ENCODE measurements around the gene A1CF. TPM values are rescaled to one million over a fixed set of nuclear protein-coding genes. Genes with fewer than 3 reads are reported as not detected.
"Not testable (repeated sequence)": the region's sequence is repeated elsewhere in the genome, so short reads cannot be mapped to it uniquely, and the experiment has no call there.

A1CF gene
- total RNA-seq, 2 donors from 2014 or later: not detected

- DNase-seq (ENCODE audit: low spot score): no peak
- no peaks in the 10 kb centered on the region for H3K27me3 ChIP-seq
- H3K4me1 ChIP-seq: no peaks in the 10 kb centered on the region
- H3K36me3 ChIP-seq: no peaks in the 10 kb centered on the region
- H3K4me3 ChIP-seq: no peak overlapping the region
- TF ChIP-seq, protein P1, sequence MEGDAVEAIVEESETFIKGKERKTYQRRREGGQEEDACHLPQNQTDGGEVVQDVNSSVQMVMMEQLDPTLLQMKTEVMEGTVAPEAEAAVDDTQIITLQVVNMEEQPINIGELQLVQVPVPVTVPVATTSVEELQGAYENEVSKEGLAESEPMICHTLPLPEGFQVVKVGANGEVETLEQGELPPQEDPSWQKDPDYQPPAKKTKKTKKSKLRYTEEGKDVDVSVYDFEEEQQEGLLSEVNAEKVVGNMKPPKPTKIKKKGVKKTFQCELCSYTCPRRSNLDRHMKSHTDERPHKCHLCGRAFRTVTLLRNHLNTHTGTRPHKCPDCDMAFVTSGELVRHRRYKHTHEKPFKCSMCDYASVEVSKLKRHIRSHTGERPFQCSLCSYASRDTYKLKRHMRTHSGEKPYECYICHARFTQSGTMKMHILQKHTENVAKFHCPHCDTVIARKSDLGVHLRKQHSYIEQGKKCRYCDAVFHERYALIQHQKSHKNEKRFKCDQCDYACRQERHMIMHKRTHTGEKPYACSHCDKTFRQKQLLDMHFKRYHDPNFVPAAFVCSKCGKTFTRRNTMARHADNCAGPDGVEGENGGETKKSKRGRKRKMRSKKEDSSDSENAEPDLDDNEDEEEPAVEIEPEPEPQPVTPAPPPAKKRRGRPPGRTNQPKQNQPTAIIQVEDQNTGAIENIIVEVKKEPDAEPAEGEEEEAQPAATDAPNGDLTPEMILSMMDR (IDR thresholded peaks at IDR 0.05): no peak
- no peak overlapping the region for H3K27ac ChIP-seq
- no peaks in the 10 kb centered on the region for H3K9me3 ChIP-seq
These were observed 88.7 kb downstream of the A1CF start for GRCh38 chr10:50796693-50797092.

GRCh38 chr10:50794490-50794889 lies 90.9 kb downstream of the A1CF start:
- H3K27me3 ChIP-seq: no peaks in the 10 kb centered on the region
- H3K36me3 ChIP-seq: no peaks in the 10 kb centered on the region
- TF ChIP-seq, protein P1 (IDR thresholded peaks at IDR 0.05): no peak
- no peak for DNase-seq (ENCODE audit: low spot score)
- no peak overlapping the region for H3K27ac ChIP-seq
- no peaks in the 10 kb centered on the region for H3K4me1 ChIP-seq
- no peaks in the 10 kb centered on the region for H3K9me3 ChIP-seq
- H3K4me3 ChIP-seq: no peak overlapping the region

- DNase-seq (ENCODE audit: low spot score): no peak
- TF ChIP-seq, protein P1 (IDR thresholded peaks at IDR 0.05): peak; percentile 25 to 59
- H3K27me3 ChIP-seq: no peaks in the 10 kb centered on the region
- no peaks in the 10 kb centered on the region for H3K36me3 ChIP-seq
- H3K4me3 ChIP-seq: no peak overlapping the region
- H3K9me3 ChIP-seq: no peaks in the 10 kb centered on the region
- no peaks in the 10 kb centered on the region for H3K4me1 ChIP-seq
- no peak overlapping the region for H3K27ac ChIP-seq
These were observed 96.2 kb downstream of the A1CF start for GRCh38 chr10:50788951-50789945.

- not testable (repeated sequence) for DNase-seq (ENCODE audit: low spot score)
These were observed 97.5 kb downstream of the A1CF start for GRCh38 chr10:50787962-50788361.

DNA sequence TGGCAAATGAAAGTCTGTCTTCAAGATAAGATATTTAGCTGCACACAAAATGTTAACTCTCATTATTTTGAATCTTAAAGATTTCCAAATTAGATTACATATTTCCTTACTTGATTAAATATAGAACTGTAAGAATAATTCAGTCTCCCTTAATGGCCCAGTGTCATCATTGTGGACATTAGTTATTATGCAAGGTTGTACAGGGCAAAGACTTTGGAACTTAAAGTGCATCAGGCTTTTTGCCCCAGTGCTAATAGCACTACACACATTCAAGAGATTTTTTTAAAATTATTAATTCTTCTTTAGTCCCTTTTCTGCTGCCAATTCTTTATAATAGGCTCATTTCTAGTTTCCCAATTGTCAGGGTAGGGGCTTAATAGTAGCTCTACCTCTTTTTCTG lies 103.4 kb downstream of the A1CF start:
- not testable (repeated sequence) for H3K27me3 ChIP-seq; H3K9me3 ChIP-seq; H3K4me3 ChIP-seq; H3K27ac ChIP-seq; H3K36me3 ChIP-seq; DNase-seq (ENCODE audit: low spot score); H3K4me1 ChIP-seq

More at GRCh38 chr10:50787962-50788361, 97.5 kb downstream of the A1CF start:
- not testable (repeated sequence) for H3K9me3 ChIP-seq, H3K4me1 ChIP-seq, H3K36me3 ChIP-seq, H3K27me3 ChIP-seq, H3K27ac ChIP-seq, H3K4me3 ChIP-seq

DNA sequence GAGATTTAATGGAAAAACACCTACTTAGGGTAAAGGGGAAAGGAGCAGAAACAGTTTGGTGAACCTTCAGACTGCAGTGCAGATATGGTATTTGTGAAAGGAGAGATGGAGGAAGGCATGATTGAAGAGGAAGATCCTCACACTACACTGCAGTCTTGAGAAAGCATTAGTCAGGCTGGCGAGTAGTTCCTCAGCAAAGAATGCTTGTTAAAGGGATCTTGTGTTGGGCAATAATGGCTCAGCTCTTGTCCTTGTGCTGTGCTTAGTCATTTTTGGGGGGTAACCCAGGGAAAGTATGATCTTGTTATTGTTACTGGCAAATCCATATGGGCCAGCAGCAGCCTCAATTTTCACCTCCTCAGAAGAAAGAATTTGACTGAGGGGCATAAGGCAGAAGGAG lies 105.4 kb downstream of the A1CF start:
- not testable (repeated sequence) for DNase-seq (ENCODE audit: low spot score); H3K36me3 ChIP-seq; H3K27me3 ChIP-seq; H3K27ac ChIP-seq; H3K9me3 ChIP-seq; H3K4me1 ChIP-seq; H3K4me3 ChIP-seq

GRCh38 chr10:50774868-50775267 lies 110.6 kb downstream of the A1CF start:
- not testable (repeated sequence) for H3K27me3 ChIP-seq; DNase-seq (ENCODE audit: low spot score); H3K4me3 ChIP-seq

GRCh38 chr10:50772042-50772441 lies 113.4 kb downstream of the A1CF start:
- not testable (repeated sequence) for H3K27me3 ChIP-seq; H3K9me3 ChIP-seq; H3K27ac ChIP-seq; H3K36me3 ChIP-seq; H3K4me1 ChIP-seq; DNase-seq (ENCODE audit: low spot score); H3K4me3 ChIP-seq

More at GRCh38 chr10:50774868-50775267, 110.6 kb downstream of the A1CF start:
- not testable (repeated sequence) for H3K27ac ChIP-seq, H3K36me3 ChIP-seq, H3K9me3 ChIP-seq, H3K4me1 ChIP-seq

DNA sequence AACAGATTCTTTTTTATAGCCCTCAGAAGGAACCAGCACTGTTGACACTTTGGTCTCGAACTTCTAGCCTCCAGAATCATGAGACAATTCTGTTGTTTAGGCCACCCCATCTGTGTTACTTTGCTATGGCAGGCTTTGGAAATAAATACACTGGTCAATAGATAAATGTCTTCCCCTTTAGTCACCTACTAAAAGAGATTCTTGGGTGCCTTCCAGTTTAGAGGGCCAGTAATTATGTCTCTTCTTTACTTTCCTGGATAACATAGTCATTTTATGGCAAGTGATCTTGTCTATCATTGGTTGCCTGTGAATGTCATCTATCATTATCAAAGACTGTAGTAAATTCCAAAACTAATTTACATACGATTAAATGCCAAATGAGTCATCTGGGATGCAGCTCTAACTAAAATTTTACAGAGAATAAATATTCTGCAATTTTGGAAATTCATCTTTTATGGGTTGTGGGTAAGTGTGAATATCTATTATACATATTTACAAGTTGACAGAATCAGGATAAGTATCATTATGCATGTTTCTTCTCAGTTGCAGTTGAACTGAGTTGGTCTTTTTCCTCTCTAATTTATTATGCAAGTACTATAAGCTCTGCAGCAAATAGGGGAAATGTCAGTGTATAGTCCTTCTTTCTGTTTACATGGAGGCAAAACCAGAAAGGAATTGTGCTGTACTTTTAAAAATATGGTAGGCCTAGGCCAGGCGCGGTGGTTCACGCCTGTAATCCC lies 118.5 kb downstream of the A1CF start:
- H3K4me1 ChIP-seq; H3K27ac ChIP-seq; H3K9me3 ChIP-seq; H3K27me3 ChIP-seq; H3K36me3 ChIP-seq; DNase-seq (ENCODE audit: low spot score); H3K4me3 ChIP-seq: not testable (repeated sequence)

All from right atrium auricular region (tissue), 2 donors.